ENCODE measurements around the gene SPAG6.

SPAG6 gene

GRCh38 chr10:22329150-22329549 lies 16.1 kb upstream of the SPAG6 start:
- no peak for ATAC-seq (ENCODE audit: insufficient read depth, low read depth)
- H3K27me3 ChIP-seq (ENCODE audit: insufficient read depth, low read length, poor library complexity) = peaks cover 3% of the 10 kb centered on the region
- H3K4me2 ChIP-seq (ENCODE audit: insufficient read depth, low read length) = no peak overlapping the region

GRCh38 chr10:22332116-22332692 lies 13.1 kb upstream of the SPAG6 start:
- Histone ChIP-seq H3K79me2 (ENCODE audit: insufficient read depth, low read length) (no peaks in the 10 kb centered on the region), H3K27me3 (ENCODE audit: insufficient read depth, low read length, poor library complexity) (peaks cover 10% of the 10 kb centered on the region), H3K4me1 (ENCODE audit: insufficient read depth, low read length) (peaks cover 41% of the 10 kb centered on the region), H3K9me3 (ENCODE audit: insufficient read depth, low read length, severe bottlenecking) (no peaks in the 10 kb centered on the region), H4K20me1 (ENCODE audit: insufficient read depth, low read length) (no peaks in the 10 kb centered on the region), H3K9ac (ENCODE audit: low read depth, low read length) (peak overlapping the region; percentile 56; the same call in 1 of the 2 replicates), H2AFZ (ENCODE audit: low read depth, low read length) (no peak overlapping the region), H3K4me2 (ENCODE audit: insufficient read depth, low read length) (peak overlapping the region; percentile 65), H3K27ac (ENCODE audit: low read length) (peak overlapping the region; percentile 85), H3K36me3 (ENCODE audit: insufficient read depth, low read length) (peaks cover 27% of the 10 kb centered on the region), H3K4me3 (ENCODE audit: low read depth in 1 of 2, low read length in 2 of 2) (0 out of 4 replicates have a peak overlapping the region, but pooled peaks of 1 of the 2 experiments have one; percentile 52)
- no peak for DNase-seq
- no peak for TF ChIP-seq EZH2 (IDR thresholded peaks at IDR 0.05; ENCODE audit: borderline replicate concordance, low read depth, low read length, severe bottlenecking)
- TF ChIP-seq CTCF (IDR thresholded peaks at IDR 0.05; ENCODE audit: borderline replicate concordance, extremely low read depth, low read length, poor library complexity, severe bottlenecking) = no peak
- ATAC-seq (ENCODE audit: insufficient read depth, low read depth) = no peak

More at GRCh38 chr10:22329150-22329549, 16.1 kb upstream of the SPAG6 start:
- H3K79me2 ChIP-seq (ENCODE audit: insufficient read depth, low read length) = peaks cover 18% of the 10 kb centered on the region
- no peak overlapping the region for H3K27ac ChIP-seq (ENCODE audit: low read length)
- H3K4me1 ChIP-seq (ENCODE audit: insufficient read depth, low read length) = peaks cover 52% of the 10 kb centered on the region
- no peak for DNase-seq
- H4K20me1 ChIP-seq (ENCODE audit: insufficient read depth, low read length) = peaks cover 9% of the 10 kb centered on the region; the same call in 1 of the 2 replicates
- H3K9ac ChIP-seq (ENCODE audit: low read depth, low read length) = no peak overlapping the region
- no peak overlapping the region for H3K4me3 ChIP-seq (ENCODE audit: low read depth in 1 of 2, low read length in 2 of 2)
- no peak overlapping the region for H2AFZ ChIP-seq (ENCODE audit: low read depth, low read length)
- peaks cover 41% of the 10 kb centered on the region for H3K36me3 ChIP-seq (ENCODE audit: insufficient read depth, low read length)
- TF ChIP-seq CTCF (IDR thresholded peaks at IDR 0.05; ENCODE audit: borderline replicate concordance, extremely low read depth, low read length, poor library complexity, severe bottlenecking) (no peak), EZH2 (IDR thresholded peaks at IDR 0.05; ENCODE audit: borderline replicate concordance, low read depth, low read length, severe bottlenecking) (no peak)
- H3K9me3 ChIP-seq (ENCODE audit: insufficient read depth, low read length, severe bottlenecking) = no peaks in the 10 kb centered on the region

- TF ChIP-seq CTCF (IDR thresholded peaks at IDR 0.05; ENCODE audit: borderline replicate concordance, extremely low read depth, low read length, poor library complexity, severe bottlenecking) (no peak), EZH2 (IDR thresholded peaks at IDR 0.05; ENCODE audit: borderline replicate concordance, low read depth, low read length, severe bottlenecking) (no peak)
- Histone ChIP-seq H3K4me3 (ENCODE audit: low read depth in 1 of 2, low read length in 2 of 2) (peak overlapping the region; percentile 21 to 52; a peak in 3 of 4 replicates), H2AFZ (ENCODE audit: low read depth, low read length) (peak overlapping the region; percentile 73), H3K36me3 (ENCODE audit: insufficient read depth, low read length) (peaks cover 19% of the 10 kb centered on the region), H3K9ac (ENCODE audit: low read depth, low read length) (peak overlapping the region; percentile 56), H4K20me1 (ENCODE audit: insufficient read depth, low read length) (no peaks in the 10 kb centered on the region), H3K27me3 (ENCODE audit: insufficient read depth, low read length, poor library complexity) (peaks cover 22% of the 10 kb centered on the region), H3K79me2 (ENCODE audit: insufficient read depth, low read length) (no peaks in the 10 kb centered on the region), H3K27ac (ENCODE audit: low read length) (peak overlapping the region; percentile 85), H3K9me3 (ENCODE audit: insufficient read depth, low read length, severe bottlenecking) (no peaks in the 10 kb centered on the region), H3K4me2 (ENCODE audit: insufficient read depth, low read length) (peak overlapping the region; percentile 65), H3K4me1 (ENCODE audit: insufficient read depth, low read length) (peaks cover 41% of the 10 kb centered on the region)
- ATAC-seq (ENCODE audit: insufficient read depth, low read depth) (peak; percentile 71), DNase-seq (peak; percentile 45)
Measured at GRCh38 chr10:22333167-22333974, 11.9 kb upstream of the SPAG6 start.
